NCI-H2081 (cell line): ENCODE measurements around the gene GAGE12D.
"Not testable (repeated sequence)": the region's sequence is repeated elsewhere in the genome, so short reads cannot be mapped to it uniquely, and the experiment has no call there.

Experiments
- DNase-seq, 2 experiments: peaks; one replicate each; lab custom pipeline; 2025; lab: John Stamatoyannopoulos, UW

Gene GAGE12D, protein sequence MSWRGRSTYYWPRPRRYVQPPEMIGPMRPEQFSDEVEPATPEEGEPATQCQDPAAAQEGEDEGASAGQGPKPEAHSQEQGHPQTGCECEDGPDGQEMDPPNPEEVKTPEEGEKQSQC

DNA sequence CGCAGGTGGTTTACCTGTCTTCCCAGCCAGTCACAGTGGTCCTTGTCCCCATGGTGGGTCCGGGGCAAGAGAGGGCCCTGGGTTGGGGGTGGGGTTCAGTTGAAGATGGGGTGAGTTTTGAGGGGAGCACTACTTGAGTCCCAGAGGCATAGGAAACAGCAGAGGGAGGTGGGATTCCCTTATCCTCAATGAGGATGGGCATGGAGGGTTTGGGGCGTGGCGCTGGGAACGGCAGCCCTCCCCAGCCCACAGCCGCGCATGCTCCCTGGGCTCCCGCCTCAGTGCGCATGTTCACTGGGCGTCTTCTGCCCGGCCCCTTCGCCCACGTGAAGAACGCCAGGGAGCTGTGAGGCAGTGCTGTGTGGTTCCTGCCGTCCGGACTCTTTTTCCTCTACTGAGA is at the start of gene GAGE12D:
Gene GAGE12D, plus strand, starts transcription at position 301 of the 400 bp plus-strand sequence. CDS start 1,155 bp downstream, outside the sequence.
- DNase-seq, result not testable (repeated sequence)

DNA sequence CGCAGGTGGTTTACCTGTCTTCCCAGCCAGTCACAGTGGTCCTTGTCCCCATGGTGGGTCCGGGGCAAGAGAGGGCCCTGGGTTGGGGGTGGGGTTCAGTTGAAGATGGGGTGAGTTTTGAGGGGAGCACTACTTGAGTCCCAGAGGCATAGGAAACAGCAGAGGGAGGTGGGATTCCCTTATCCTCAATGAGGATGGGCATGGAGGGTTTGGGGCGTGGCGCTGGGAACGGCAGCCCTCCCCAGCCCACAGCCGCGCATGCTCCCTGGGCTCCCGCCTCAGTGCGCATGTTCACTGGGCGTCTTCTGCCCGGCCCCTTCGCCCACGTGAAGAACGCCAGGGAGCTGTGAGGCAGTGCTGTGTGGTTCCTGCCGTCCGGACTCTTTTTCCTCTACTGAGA is 9.7 kb upstream of the GAGE12D start, which contains the start of gene GAGE12C:
Gene GAGE12C, plus strand, starts transcription at position 301 of the 400 bp plus-strand sequence. CDS start 1,155 bp downstream, outside the sequence.
- not testable (repeated sequence) for DNase-seq

DNA sequence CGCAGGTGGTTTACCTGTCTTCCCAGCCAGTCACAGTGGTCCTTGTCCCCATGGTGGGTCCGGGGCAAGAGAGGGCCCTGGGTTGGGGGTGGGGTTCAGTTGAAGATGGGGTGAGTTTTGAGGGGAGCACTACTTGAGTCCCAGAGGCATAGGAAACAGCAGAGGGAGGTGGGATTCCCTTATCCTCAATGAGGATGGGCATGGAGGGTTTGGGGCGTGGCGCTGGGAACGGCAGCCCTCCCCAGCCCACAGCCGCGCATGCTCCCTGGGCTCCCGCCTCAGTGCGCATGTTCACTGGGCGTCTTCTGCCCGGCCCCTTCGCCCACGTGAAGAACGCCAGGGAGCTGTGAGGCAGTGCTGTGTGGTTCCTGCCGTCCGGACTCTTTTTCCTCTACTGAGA is 9.5 kb downstream of the GAGE12D start, which contains the start of gene GAGE12E:
Gene GAGE12E, plus strand, starts transcription at position 301 of the 400 bp plus-strand sequence. CDS start 1,155 bp downstream, outside the sequence.
- not testable (repeated sequence) for DNase-seq

DNA sequence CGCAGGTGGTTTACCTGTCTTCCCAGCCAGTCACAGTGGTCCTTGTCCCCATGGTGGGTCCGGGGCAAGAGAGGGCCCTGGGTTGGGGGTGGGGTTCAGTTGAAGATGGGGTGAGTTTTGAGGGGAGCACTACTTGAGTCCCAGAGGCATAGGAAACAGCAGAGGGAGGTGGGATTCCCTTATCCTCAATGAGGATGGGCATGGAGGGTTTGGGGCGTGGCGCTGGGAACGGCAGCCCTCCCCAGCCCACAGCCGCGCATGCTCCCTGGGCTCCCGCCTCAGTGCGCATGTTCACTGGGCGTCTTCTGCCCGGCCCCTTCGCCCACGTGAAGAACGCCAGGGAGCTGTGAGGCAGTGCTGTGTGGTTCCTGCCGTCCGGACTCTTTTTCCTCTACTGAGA is 19.0 kb downstream of the GAGE12D start, which contains the start of gene GAGE12F:
Gene GAGE12F, plus strand, starts transcription at position 301 of the 400 bp plus-strand sequence. CDS start 1,155 bp downstream, outside the sequence.
- DNase-seq, result not testable (repeated sequence)

DNA sequence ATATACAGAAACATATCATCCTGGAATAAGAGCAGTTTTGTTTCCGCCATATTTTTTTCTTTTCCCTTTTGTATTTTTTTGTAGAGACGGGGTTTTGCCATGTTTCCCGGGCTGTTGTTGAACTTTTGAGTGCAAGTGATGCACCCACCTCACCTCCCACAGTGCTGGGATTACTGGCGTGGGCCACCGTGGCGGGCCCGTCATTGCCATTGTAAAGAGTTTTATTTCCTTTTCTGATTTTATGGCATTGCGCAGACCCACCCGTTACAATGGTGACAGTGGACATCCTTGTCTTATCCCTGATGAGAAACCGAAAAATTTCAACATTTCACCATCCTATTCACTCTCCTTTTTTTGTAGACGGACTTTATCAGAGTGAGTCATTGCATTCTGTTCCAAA is 27.2 kb downstream of the GAGE12D start:
- not testable (repeated sequence) for DNase-seq

DNA sequence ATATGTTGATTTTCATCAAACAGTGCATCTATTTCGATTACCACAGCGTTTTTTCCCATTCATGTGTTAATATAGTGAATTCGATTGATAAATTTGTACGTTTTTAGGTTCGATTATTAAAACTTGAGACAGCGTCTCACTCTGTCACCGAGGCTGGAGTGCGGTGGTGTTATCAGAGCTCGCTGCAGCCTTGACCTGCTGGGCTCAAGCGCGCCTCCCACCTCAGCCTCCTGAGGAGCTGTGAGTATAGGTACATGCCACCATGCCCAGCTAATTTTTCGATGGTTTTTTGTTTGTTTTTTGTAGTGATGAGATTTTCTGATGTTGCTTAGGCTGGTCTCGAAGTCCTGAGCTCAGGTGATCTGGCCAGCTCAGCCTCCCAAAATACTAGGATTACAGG is 27.6 kb downstream of the GAGE12D start:
- DNase-seq, result not testable (repeated sequence)

DNA sequence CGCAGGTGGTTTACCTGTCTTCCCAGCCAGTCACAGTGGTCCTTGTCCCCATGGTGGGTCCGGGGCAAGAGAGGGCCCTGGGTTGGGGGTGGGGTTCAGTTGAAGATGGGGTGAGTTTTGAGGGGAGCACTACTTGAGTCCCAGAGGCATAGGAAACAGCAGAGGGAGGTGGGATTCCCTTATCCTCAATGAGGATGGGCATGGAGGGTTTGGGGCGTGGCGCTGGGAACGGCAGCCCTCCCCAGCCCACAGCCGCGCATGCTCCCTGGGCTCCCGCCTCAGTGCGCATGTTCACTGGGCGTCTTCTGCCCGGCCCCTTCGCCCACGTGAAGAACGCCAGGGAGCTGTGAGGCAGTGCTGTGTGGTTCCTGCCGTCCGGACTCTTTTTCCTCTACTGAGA is 28.6 kb downstream of the GAGE12D start, which contains the start of gene GAGE12G:
Gene GAGE12G, plus strand, starts transcription at position 301 of the 400 bp plus-strand sequence. CDS start 1,155 bp downstream, outside the sequence.
- DNase-seq, result not testable (repeated sequence)

DNA sequence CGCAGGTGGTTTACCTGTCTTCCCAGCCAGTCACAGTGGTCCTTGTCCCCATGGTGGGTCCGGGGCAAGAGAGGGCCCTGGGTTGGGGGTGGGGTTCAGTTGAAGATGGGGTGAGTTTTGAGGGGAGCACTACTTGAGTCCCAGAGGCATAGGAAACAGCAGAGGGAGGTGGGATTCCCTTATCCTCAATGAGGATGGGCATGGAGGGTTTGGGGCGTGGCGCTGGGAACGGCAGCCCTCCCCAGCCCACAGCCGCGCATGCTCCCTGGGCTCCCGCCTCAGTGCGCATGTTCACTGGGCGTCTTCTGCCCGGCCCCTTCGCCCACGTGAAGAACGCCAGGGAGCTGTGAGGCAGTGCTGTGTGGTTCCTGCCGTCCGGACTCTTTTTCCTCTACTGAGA is 38.1 kb downstream of the GAGE12D start, which contains the start of gene GAGE12H:
Gene GAGE12H, plus strand, starts transcription at position 301 of the 400 bp plus-strand sequence. CDS start 1,155 bp downstream, outside the sequence.
- not testable (repeated sequence) for DNase-seq

DNA sequence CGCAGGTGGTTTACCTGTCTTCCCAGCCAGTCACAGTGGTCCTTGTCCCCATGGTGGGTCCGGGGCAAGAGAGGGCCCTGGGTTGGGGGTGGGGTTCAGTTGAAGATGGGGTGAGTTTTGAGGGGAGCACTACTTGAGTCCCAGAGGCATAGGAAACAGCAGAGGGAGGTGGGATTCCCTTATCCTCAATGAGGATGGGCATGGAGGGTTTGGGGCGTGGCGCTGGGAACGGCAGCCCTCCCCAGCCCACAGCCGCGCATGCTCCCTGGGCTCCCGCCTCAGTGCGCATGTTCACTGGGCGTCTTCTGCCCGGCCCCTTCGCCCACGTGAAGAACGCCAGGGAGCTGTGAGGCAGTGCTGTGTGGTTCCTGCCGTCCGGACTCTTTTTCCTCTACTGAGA is 47.7 kb downstream of the GAGE12D start, which contains the start of gene GAGE2A:
Gene GAGE2A, plus strand, starts transcription at position 301 of the 400 bp plus-strand sequence. CDS start 1,155 bp downstream, outside the sequence.
- DNase-seq, result not testable (repeated sequence)

DNA sequence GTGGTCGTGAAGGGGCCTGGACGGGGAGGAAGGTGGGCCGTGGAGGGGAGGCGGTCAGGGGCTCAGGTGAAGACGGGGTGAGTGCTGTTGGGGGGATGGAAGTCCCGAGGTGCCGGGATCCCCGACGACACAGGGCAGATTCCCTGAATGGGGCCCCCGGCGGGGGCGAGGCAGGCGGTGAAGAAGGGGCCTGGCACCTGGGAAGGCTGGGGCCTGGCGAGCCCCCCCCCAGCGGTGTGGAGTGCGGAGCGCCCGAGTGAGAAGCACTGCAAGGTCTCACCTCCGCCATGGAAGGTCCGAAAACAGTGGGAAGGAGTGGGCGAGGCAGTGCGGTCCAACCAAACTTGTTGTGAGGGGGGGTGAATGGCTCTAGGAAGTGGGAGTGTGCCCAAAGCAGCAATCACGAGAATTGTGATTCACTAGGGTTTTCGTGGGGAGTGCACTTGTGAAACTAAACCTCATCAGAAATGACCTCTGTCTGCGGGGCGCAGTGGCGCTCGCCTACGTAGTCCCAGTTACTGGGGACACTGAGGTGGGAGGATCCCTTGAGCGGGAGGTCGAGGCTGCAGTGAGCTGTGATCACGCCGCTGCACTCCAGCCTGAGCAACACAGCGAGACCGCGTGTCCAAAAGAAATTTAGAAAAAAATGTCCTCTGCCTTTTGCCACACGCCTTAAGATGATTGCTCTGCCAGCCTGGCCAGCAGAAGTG is 48.4 kb downstream of the GAGE12D start:
- DNase-seq, result not testable (repeated sequence)

DNA sequence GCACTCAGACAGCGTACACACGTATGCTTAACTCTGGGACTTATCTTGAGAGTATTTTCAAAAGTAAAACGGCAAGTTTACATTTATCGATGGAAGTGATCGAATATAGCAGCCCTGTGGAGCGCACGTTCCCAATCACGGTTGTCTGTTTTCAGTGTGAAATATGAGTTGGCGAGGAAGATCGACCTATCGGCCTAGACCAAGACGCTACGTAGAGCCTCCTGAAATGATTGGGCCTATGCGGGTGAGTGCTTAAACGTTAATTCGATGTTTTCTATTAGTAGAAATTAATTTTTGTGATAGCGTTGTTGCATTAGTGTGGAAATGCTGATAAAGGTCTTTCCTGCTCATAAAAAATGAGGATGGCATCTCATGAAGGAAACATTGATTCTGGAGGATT is 49.0 kb downstream of the GAGE12D start:
- not testable (repeated sequence) for DNase-seq
